GM12873 (cell line): ENCODE measurements around the gene AHI1.

ENCODE experiments used
- TF ChIP-seq, protein P1 (sequence below): IDR thresholded peaks from 2 replicates; pipeline ENCODE4 v1.5.1; 2012; ENCODE audit warnings: low read depth, mild to moderate bottlenecking, moderate library complexity, low read length, control low read depth; ENCODE audit not compliant: insufficient read depth; ENCODE audit errors: missing control alignments

Gene AHI1

DNA sequence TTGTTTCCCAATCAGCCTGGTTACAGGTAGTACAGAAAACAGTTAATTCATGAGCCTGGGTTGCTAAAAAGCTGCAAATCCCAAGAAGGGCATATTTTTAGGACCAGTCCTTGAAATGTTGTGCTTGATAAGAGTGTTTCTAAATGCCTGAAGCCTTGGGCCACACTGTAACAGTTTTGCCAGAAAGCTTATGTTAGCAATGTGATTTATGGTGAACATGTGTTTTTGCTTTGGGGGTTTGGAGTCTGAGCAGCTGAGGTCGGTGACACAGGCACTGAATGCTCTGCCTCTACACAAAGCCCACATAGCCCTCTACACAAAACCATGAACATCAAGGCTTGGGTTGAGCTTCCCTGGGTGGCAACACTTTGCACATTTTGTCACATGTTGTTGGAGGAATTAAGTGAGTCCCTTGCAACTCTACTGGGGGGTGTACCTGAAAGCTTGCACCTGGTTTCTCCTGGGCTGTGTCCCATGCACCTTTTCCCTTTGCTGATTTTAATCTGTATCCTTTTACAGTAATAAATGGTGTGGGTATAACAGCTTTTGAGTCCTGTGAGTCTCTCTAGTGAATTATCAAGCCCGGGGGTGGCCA is 22.2 kb downstream of the AHI1 start:
- TF ChIP-seq, protein P1, sequence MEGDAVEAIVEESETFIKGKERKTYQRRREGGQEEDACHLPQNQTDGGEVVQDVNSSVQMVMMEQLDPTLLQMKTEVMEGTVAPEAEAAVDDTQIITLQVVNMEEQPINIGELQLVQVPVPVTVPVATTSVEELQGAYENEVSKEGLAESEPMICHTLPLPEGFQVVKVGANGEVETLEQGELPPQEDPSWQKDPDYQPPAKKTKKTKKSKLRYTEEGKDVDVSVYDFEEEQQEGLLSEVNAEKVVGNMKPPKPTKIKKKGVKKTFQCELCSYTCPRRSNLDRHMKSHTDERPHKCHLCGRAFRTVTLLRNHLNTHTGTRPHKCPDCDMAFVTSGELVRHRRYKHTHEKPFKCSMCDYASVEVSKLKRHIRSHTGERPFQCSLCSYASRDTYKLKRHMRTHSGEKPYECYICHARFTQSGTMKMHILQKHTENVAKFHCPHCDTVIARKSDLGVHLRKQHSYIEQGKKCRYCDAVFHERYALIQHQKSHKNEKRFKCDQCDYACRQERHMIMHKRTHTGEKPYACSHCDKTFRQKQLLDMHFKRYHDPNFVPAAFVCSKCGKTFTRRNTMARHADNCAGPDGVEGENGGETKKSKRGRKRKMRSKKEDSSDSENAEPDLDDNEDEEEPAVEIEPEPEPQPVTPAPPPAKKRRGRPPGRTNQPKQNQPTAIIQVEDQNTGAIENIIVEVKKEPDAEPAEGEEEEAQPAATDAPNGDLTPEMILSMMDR: no peak

DNA sequence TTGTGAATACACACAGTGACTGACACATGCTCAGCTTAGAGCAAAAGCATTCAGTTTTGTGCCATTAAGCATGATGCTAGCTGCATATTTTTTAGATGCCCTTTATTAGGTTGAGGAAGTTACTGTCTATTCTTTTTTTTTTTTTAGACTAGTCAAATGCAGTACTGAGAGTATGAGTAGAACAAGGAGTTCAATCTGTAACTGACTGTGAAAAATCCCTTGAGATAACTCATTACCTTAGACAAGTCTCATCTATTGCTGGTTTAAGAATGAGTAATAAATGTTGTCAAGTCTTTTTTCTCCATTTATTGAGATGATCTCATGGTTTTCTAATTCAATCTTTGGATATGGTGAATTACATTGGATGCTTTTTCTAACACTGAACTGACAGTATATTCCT is 23.2 kb downstream of the AHI1 start:
- TF ChIP-seq, protein P1: no peak

DNA sequence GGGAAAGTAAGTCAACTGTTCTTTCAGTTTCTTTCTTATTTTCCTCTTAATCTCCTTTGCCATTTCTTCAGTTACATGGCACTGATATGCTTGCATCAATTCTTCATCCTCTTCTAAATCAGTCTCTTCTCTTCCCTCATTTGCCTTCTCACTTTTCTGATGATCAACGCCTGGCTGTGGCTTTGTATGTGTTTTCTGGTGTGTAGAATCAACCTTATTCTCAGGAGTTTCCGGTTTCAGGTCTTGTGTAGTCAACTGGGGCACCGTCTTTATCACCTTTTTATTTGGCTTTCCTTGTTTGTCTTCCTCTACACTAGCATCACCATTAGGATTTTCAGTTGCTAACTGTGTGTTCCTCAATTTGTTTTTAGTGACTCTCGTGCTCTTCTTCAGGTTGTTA is 31.6 kb downstream of the AHI1 start:
- TF ChIP-seq, protein P1: no peak

DNA sequence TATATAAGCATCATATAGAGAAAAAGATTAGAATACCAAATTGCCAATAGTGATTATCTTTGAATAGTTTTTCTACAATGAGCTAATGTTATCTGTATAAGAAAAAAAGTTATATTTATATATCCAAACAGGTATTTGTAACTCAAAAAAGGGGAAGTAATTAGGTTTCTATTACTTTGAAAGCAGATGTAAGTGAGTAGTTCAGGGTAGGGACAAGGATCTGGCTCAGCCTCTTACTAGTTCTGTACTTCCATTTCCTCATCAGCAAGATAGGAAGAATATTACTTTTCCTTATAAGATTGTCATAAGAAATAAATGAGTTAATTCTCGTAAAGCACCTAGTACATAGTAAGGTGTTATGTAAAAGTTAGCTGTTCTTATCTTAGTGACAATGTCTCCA is 32.2 kb downstream of the AHI1 start:
- TF ChIP-seq, protein P1: no peak

DNA sequence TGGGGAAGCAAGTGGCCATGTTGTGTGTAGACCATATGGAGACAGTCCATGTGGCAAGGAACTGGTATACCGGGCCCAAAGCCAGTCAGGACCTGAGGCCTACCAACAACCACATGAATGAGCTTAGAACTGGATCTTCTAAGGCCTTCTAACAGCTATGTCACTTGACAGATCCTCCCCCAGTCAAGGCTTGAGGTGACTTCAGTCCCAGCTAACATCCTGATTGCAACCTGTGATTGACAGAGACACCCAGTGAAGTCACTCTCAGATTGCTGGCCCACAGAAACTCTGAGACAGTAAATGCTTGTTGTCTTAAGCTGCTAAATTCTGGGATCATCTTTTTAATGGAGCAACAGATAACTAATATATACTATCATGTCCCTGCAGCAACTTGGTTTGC is 32.9 kb downstream of the AHI1 start:
- TF ChIP-seq, protein P1: no peak

DNA sequence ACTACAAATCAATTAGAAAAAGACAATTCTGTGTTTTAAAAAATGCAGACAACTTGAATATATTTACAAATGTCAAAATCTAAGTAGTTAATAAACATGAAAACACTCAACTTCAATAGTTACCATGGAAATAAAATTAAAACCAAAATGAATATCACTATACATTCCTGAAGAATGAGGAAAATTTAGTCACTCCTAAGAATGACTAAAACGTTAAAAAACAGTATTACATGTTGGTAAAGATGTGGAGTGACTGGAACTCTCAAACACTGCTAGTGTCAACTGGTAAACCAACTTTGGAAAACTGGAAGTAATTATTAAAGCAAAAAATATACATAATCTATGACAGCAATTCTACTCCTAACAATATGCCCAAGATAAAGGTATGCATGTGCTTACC is 36.3 kb downstream of the AHI1 start:
- TF ChIP-seq, protein P1: no peak

DNA sequence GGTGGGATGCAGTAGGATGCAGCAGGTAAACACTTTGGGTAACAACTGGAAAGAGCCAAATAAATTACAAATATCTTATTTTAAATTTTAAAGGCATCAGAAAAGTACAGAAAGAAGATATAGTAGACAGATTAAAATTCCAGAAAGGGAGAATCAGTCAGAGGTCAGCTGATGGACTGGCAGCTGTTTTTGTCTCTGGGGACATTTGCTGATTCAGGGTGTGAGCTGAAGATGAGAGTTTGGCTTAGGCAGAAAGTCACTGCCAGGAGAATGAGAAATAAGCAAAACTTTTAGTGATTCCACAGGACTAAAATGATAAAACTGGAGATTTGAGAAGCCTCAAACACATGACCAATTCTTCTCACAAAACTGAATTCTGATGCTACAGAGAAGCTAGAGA is 39.5 kb downstream of the AHI1 start:
- TF ChIP-seq, protein P1: no peak
